Cardiac fibroblast (primary cell): ENCODE measurements around the gene CDC5L.

ENCODE experiments used
- DNase-seq, 2 donors: peaks; one replicate each; pipeline versions ENCODE4 v3.0.0 to v3.0.0-alpha.2; 2010; ENCODE audit warnings: low read depth in 2 of 2
- H3K4me3 ChIP-seq, 2 donors: replicated peaks in 1 of 2; 1 replicate in 1 of 2; 2 replicates in 1 of 2; pipeline ENCODE4 v1.5.1; 2011; ENCODE audit warnings: low read depth in 2 of 2, low read length in 2 of 2, mild to moderate bottlenecking in 2 of 2, moderate library complexity in 1 of 2
- CTCF ChIP-seq: IDR thresholded peaks from one replicate; pipeline ENCODE4 v1.5.1; 2011; ENCODE audit warnings: low read depth, mild to moderate bottlenecking, low read length, inconsistent platforms

CDC5L gene

GRCh38 chr6:44473393-44474189 lies 86.1 kb downstream of the CDC5L start:
- no peak for DNase-seq
- no peak overlapping the region for H3K4me3 ChIP-seq
- TF ChIP-seq CTCF, result no peak

- DNase-seq, result no peak
- TF ChIP-seq CTCF, result no peak
- no peak overlapping the region for H3K4me3 ChIP-seq
These were observed 86.7 kb downstream of the CDC5L start for GRCh38 chr6:44474190-44474631.

GRCh38 chr6:44474643-44475042 lies 87.1 kb downstream of the CDC5L start:
- TF ChIP-seq CTCF, result no peak
- no peak overlapping the region for H3K4me3 ChIP-seq
- DNase-seq, result no peak

GRCh38 chr6:44475417-44475778 lies 87.9 kb downstream of the CDC5L start:
- DNase-seq, result no peak
- TF ChIP-seq CTCF, result no peak
- no peak overlapping the region for H3K4me3 ChIP-seq

- H3K4me3 ChIP-seq, result no peak overlapping the region
- peak; percentile 80 to 82 for DNase-seq
- peak; percentile 97 for TF ChIP-seq CTCF
These were observed 88.4 kb downstream of the CDC5L start for GRCh38 chr6:44475779-44476434.

- no peak for DNase-seq
- TF ChIP-seq CTCF, result no peak
- no peak overlapping the region for H3K4me3 ChIP-seq
These were observed 89.3 kb downstream of the CDC5L start for GRCh38 chr6:44476849-44477248.
